ENCODE measurements around the gene GRID1.

- TF ChIP-seq POLR2A (IDR thresholded peaks at IDR 0.05) (no peak), CTCF (IDR thresholded peaks at IDR 0.05) (no peak), POLR2AphosphoS5 (IDR thresholded peaks at IDR 0.05; ENCODE audit: insufficient read depth in 1 of 2, low read depth in 1 of 2) (no peak)
These were observed 761.7 kb downstream of the GRID1 start for GRCh38 chr10:85604884-85605283.
